Ishikawa (cell line): ENCODE measurements around the gene HSFX3.
"Not testable (repeated sequence)": the region's sequence is repeated elsewhere in the genome, so short reads cannot be mapped to it uniquely, and the experiment has no call there.

Experiments
- EGR1 ChIP-seq: IDR thresholded peaks from 2 replicates; pipeline ENCODE4 v1.6.1; 2012
- EP300 ChIP-seq: IDR thresholded peaks from 2 replicates; pipeline ENCODE4 v1.6.1; 2012; ENCODE audit warnings: borderline replicate concordance
- NFIC ChIP-seq: IDR thresholded peaks from 2 replicates; pipeline ENCODE4 v1.6.1; 2012
- RAD21 ChIP-seq: IDR thresholded peaks from 2 replicates; pipeline ENCODE4 v1.6.1; 2012; ENCODE audit warnings: low read depth
- TAF1 ChIP-seq: IDR thresholded peaks from 2 replicates; pipeline ENCODE4 v1.6.1; 2012; ENCODE audit warnings: low read depth, mild to moderate bottlenecking
- TEAD4 ChIP-seq: IDR thresholded peaks from 2 replicates; pipeline ENCODE4 v1.6.1; 2012
- YY1 ChIP-seq: IDR thresholded peaks from 2 replicates; pipeline ENCODE4 v1.6.1; 2012; ENCODE audit warnings: low read depth
- ZBTB7A ChIP-seq: IDR thresholded peaks from 2 replicates; pipeline ENCODE4 v1.6.1; 2012; ENCODE audit warnings: low read depth
- TF ChIP-seq, protein P1 (sequence below): IDR thresholded peaks from 2 replicates; pipeline ENCODE4 v1.6.1; 2012

DNA sequence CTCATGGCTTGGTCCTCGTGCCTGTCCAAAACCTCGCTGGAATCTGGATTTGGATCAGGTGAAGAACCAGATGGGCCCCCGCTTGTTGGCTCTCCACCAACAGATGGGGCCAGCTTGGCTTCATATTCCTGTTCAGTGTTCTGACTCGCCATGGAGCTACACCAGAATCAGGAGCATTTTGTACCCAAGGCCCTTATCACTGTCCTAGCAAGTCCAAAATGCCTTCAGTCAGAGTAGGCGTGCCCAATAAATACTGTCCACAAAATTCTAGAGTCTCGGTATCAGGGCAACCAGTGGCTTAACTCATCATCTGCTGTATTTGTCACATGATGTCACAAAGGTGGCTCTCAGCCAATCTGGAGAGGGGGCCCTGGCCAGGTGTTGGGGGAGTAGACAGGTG, at the start of gene HSFX3:
- TF ChIP-seq NFIC, EP300, ZBTB7A, EGR1, YY1, TAF1, RAD21, TEAD4: not testable (repeated sequence)
- TF ChIP-seq, protein P1, sequence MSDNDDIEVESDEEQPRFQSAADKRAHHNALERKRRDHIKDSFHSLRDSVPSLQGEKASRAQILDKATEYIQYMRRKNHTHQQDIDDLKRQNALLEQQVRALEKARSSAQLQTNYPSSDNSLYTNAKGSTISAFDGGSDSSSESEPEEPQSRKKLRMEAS, result not testable (repeated sequence)
